Measurements from ENCODE around the gene MRPS9.

MRPS9 gene

GRCh38 chr2:105073591-105073990 is 35.7 kb downstream of the MRPS9 start:
- TF ChIP-seq, protein P1, sequence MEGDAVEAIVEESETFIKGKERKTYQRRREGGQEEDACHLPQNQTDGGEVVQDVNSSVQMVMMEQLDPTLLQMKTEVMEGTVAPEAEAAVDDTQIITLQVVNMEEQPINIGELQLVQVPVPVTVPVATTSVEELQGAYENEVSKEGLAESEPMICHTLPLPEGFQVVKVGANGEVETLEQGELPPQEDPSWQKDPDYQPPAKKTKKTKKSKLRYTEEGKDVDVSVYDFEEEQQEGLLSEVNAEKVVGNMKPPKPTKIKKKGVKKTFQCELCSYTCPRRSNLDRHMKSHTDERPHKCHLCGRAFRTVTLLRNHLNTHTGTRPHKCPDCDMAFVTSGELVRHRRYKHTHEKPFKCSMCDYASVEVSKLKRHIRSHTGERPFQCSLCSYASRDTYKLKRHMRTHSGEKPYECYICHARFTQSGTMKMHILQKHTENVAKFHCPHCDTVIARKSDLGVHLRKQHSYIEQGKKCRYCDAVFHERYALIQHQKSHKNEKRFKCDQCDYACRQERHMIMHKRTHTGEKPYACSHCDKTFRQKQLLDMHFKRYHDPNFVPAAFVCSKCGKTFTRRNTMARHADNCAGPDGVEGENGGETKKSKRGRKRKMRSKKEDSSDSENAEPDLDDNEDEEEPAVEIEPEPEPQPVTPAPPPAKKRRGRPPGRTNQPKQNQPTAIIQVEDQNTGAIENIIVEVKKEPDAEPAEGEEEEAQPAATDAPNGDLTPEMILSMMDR (IDR thresholded peaks at IDR 0.05; ENCODE audit: control extremely low read depth, extremely low read depth, low read depth, missing control alignments): no peak
- CTCF ChIA-PET: no interaction called here
- POLR2A ChIA-PET: no interaction called here
- no peak for DNase-seq (ENCODE audit: extremely low spot score)

- ChIA-PET CTCF (interaction anchor here (1.3 kb wide), 1 partner anchor 24 kb away, joined by 4 read pairs; no protein-coding TSS in a partner anchor), POLR2A (no interaction called here)
- no peak for DNase-seq (ENCODE audit: extremely low spot score)
- TF ChIP-seq, protein P1 (IDR thresholded peaks at IDR 0.05; ENCODE audit: control extremely low read depth, extremely low read depth, low read depth, missing control alignments): no peak
These were observed 38.3 kb downstream of the MRPS9 start for GRCh38 chr2:105076121-105076520.

DNA sequence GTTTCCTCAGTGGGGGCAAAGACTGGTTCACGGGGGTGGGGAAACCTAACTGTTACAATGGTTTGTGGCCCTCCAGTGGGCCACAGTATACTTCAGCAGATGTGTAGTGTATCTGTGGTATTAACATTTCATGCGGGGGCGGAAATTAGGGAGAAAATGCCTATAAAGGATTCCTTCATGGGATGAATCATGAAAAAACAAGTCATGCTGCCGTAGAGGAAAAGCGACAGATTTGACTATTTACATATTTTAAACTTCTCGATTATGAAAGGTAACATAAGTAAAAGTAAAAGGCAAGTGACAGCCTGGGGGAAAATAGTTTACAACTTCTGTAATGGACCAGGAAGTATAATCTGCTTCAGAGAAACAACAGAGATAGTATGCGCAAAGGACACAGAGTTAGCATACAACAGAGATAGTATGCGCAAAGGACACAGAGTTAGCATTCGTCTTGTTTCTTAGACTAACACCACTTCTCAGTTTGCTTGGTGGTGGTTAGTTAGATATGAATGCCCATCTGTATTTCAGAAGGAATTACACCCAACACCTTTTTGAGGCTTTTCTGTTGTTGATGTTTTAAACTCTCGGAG is 41.1 kb downstream of the MRPS9 start:
- no peak for DNase-seq (ENCODE audit: extremely low spot score)
- CTCF ChIA-PET: interaction anchor here (2.4 kb wide), 1 partner anchor 35 kb away, joined by 8 read pairs; no protein-coding TSS in a partner anchor
- POLR2A ChIA-PET: no interaction called here
- TF ChIP-seq, protein P1 (IDR thresholded peaks at IDR 0.05; ENCODE audit: control extremely low read depth, extremely low read depth, low read depth, missing control alignments): no peak

DNA sequence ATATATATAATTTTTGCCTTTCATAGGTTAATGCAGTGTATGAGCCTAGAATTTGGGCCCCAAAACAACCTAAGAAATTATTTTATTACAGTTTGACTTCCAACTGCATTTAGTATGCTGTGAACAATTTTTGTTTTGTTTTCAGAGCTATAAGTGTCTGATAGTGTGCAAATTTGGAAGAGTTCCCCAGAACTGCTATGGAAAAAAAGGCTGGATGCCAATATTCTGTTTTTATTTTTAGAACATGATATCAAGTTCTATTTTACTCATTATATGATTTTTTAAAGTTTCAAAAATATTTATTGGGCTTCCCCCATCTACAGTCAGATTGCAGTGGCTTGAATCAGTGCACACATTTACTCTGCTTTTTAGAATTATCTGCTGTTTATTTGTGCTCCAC is 42.6 kb downstream of the MRPS9 start:
- TF ChIP-seq, protein P1 (IDR thresholded peaks at IDR 0.05; ENCODE audit: control extremely low read depth, extremely low read depth, low read depth, missing control alignments): no peak
- CTCF ChIA-PET: interaction anchor here (1.5 kb wide), 1 partner anchor 34 kb away, joined by 4 read pairs; no protein-coding TSS in a partner anchor
- no peak for DNase-seq (ENCODE audit: extremely low spot score)
- POLR2A ChIA-PET: no interaction called here

GRCh38 chr2:105081006-105081601 is 43.2 kb downstream of the MRPS9 start:
- POLR2A ChIA-PET: no interaction called here
- DNase-seq (ENCODE audit: extremely low spot score): no peak

DNA sequence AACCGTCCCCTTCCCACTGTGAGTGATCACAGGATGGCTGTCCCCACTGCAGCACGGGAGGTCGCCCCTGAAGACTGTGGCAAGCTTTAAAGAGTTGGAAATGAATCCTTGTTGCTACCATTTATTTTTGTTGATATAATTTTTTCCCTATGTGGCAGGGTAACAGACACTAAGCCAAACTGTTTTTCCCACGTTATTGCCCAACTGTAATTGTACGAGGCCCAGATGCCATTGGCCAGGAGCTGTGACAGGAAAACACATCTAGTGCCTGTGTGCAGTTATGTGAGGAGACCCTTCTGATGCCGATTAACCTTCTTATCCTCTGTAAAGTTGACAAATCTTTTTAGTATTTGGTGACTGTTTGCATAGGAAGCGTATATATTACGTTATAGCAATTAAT is 44.2 kb downstream of the MRPS9 start:
- TF ChIP-seq, protein P1 (IDR thresholded peaks at IDR 0.05; ENCODE audit: control extremely low read depth, extremely low read depth, low read depth, missing control alignments): no peak
- POLR2A ChIA-PET: no interaction called here
- DNase-seq (ENCODE audit: extremely low spot score): no peak
- CTCF ChIA-PET: no interaction called here

More at GRCh38 chr2:105081006-105081601, 43.2 kb downstream of the MRPS9 start:
- CTCF ChIA-PET: interaction anchor here (1.5 kb wide), 1 partner anchor 33 kb away, joined by 4 read pairs; no protein-coding TSS in a partner anchor
- TF ChIP-seq, protein P1 (IDR thresholded peaks at IDR 0.05; ENCODE audit: control extremely low read depth, extremely low read depth, low read depth, missing control alignments): no peak

Measured in GM10248 (cell line).